ENCODE measurements around the gene NALF2.

The NALF2 gene

GRCh38 chrX:69531031-69531755 is 27.1 kb downstream of the NALF2 start:
- no peak for DNase-seq

GRCh38 chrX:69535661-69536060 is 31.5 kb downstream of the NALF2 start:
- no peak for DNase-seq

DNA sequence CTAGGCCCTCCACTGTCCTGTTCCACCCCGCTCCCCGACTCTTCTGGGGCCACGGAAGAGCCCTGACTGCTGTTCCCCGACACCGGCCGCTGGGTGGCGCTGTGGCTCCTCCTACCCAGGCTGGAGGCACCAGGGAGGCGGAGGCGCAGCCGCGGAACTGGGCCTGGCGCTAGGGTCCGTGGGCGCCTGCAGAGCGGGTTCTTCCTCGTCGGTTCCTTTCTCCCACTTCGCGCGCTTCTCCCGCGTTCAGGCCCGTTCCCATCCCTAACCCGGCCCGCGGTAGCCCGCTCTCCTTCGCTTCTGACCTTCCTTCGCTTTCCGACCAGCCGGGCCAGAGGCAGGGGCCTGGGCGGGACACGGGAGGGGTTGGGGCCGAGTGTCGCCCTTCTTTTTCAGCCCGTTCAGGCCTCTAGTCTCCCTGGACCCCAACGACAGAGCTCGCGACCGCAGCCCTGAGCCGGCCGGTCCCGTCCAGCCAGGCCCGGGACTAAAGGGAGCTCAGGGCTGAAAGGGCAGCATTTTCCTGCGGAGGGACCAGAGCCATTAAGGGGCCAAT is 34.3 kb downstream of the NALF2 start:
- DNase-seq = peak; percentile 27 to 59

DNA sequence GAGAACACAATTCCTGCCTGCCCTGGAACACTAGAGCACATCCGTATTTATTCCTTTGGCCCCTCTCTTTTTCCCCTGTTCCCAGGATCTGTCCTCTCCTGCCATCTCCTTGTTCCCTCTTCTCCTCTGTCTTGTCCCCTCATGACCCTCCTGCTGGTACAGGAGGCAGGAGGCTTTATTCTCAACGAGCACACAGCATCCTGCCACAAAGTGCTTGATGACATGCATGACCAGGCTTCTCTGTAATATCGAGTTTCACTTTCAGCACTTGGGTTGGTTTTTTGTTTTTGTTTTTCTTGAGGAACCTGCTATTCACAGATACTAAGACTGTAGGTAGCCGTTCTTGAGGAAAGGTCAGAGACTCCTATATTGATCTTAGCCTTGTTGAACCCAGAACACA is 35.3 kb downstream of the NALF2 start:
- no peak for DNase-seq

- DNase-seq = no peak
These were observed 37.8 kb downstream of the NALF2 start for GRCh38 chrX:69541956-69542355.

DNA sequence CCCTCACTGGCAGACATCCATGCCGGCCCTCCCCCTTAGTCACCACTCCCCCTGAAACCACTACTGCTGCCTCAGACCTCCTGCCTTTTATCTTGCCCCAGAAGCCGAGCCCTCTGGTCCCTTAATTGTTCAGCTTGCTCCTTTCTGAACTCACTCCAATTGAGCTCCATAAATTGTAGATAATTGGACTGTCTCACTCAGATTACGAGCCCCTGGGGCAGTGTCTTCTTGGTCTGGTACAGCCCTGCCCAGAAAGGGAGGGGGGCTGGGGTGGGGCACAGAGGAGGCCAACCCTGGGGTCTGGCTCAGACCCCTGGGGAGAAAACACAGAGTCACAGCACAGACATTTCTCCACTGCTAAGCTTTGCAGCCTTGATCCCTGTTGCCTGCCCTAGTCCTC is 39.4 kb downstream of the NALF2 start:
- no peak for DNase-seq

GRCh38 chrX:69546417-69546816 is 42.3 kb downstream of the NALF2 start:
- no peak for DNase-seq

DNA sequence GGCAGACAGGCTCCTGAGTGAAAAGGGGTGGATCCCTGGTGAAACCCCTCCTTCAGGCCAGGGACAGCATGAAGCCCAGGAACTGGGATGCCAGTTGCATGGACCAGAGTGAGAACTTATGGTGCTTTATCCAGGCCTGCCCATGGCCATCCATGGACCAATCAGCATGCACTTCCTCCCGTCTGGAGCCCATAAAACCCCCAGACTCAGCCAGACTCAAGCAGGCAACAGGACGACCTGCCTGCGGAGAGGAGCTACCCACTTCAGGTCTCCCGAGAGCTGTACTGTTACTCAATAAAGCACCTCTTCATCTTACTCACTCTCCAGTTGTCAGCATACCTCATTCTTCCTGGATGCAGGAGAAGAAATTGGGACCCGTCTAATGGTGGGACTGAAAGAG is 42.9 kb downstream of the NALF2 start:
- DNase-seq = no peak

DNA sequence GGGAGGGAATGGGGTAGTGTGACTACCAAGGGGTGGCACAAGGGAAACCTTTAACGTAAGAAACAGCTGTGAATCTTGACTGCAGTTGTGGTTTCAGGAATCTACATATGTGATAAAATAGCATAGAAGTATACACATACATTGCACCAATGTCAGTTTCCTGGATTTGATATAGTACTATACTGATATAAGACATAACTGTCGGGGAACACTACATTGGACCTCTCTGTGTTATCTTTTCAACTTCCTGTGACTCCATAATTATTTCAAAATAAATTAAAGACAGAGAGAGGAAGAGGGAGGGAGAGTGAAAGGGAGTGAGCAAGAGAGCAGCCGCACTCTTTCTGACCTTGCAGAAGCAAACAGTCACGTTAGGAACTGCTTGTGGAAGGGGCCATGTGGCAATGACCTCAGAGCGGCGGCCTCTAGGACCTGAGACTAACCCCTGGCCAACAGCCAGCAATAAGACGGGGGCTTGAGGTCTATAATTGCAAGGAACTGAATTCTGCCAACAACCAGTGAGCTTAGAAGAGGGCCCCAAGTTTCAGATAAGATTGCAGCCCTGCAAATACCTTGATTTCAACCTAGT is 47.4 kb downstream of the NALF2 start:
- DNase-seq = no peak

DNA sequence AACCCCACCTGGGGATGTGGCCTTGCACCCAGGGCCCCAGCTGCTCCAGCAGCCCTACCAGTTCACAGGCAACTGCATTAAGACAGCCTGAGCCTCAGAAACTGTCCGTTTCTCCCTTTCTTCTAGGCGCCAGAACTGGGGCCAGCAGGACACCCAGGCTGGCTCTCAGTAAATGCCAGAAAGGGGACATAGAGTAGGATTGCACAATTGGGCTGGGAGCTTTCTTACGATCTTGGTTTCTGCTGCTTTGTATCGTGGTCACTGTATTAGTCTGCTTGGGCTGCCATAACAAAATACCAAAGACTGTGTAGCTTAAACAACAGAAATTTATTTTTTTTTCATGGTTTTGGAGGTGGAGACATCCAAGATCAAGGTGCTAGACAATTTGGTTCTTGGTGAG is 48.4 kb downstream of the NALF2 start:
- DNase-seq = no peak
